Measurements from ENCODE around the gene TWSG1.

DNA sequence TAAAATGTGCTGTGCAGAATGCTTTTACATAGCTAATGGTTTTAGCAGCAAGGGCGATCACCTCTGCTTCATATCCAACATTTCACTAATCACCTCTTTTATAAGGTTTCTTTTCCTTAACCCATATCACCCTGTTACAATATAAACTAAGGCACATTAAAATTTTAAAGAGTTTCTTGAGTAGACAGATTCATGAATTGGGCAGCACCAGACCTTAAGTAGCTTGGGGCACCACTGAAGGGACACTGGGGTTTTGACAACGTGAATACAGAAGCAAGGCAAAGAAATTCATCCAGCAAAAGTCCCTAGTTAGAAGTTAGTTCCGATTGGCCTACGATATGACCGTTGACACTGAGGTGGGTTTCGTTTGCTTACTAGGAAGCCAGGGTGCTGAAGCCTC is 96.7 kb downstream of the TWSG1 start:
- TF ChIP-seq POLR2A (IDR thresholded peaks at IDR 0.05) (no peak), POLR2AphosphoS5 (IDR thresholded peaks at IDR 0.05) (no peak)
- TF ChIP-seq, protein P1, sequence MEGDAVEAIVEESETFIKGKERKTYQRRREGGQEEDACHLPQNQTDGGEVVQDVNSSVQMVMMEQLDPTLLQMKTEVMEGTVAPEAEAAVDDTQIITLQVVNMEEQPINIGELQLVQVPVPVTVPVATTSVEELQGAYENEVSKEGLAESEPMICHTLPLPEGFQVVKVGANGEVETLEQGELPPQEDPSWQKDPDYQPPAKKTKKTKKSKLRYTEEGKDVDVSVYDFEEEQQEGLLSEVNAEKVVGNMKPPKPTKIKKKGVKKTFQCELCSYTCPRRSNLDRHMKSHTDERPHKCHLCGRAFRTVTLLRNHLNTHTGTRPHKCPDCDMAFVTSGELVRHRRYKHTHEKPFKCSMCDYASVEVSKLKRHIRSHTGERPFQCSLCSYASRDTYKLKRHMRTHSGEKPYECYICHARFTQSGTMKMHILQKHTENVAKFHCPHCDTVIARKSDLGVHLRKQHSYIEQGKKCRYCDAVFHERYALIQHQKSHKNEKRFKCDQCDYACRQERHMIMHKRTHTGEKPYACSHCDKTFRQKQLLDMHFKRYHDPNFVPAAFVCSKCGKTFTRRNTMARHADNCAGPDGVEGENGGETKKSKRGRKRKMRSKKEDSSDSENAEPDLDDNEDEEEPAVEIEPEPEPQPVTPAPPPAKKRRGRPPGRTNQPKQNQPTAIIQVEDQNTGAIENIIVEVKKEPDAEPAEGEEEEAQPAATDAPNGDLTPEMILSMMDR (IDR thresholded peaks at IDR 0.05 in 8 of 11, conservative IDR thresholded peaks at IDR 0.05 in 3 of 11) = no peak
